Measurements from ENCODE around the gene FPR3. TPM values are rescaled to one million over a fixed set of nuclear protein-coding genes. Genes with fewer than 3 reads are reported as not detected.

Gene FPR3, protein sequence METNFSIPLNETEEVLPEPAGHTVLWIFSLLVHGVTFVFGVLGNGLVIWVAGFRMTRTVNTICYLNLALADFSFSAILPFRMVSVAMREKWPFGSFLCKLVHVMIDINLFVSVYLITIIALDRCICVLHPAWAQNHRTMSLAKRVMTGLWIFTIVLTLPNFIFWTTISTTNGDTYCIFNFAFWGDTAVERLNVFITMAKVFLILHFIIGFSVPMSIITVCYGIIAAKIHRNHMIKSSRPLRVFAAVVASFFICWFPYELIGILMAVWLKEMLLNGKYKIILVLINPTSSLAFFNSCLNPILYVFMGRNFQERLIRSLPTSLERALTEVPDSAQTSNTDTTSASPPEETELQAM
- total RNA-seq (2014; rRNA removed; shearing (Covaris generic)) = not detected in 2 replicates
- not detected in 2 replicates for total RNA-seq (2022)
- Bru-seq, nascent RNA = not detected
- BruChase-seq, experiment 1, labeled RNA remaining after a 6-hour chase = not detected
- not detected for BruChase-seq, experiment 2, labeled RNA remaining after a 2-hour chase
- long read RNA-seq = 0 reads

GRCh38 chr19:51794885-51795490 lies at the start of gene FPR3:
TSS of gene FPR3 (plus strand) at chr19:51795157. CDS start at chr19:51823749, 28,592 bp downstream.
- CTCF ChIA-PET (ENCODE audit: unreplicated experiment) = no interaction called here

DNA sequence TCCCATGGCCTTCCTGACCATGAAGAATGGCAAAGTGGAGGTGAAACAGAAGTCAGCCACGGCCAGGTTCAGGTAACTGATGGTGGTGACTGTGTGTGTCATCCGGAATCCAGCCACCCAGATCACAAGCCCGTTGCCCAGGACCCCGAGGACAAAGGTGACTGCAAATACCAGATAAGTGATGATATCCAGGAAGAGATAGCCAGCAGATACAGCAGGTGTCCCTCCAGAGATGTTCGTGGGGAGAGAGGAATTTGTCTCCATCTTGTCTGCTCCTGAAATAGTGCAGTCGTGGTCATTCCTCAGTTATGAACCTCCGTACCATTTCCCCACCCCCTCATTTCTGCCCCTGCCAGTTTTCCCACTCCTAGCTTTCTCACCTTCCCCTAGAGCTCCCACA lies 48.2 kb upstream of the FPR3 start:
- H3K9me3 ChIP-seq (ENCODE audit: low read length) = no peaks in the 10 kb centered on the region
- H2AFZ ChIP-seq (ENCODE audit: low read length) = no peak overlapping the region
- POLR2A ChIA-PET = no interaction called here
- CTCF ChIA-PET (ENCODE audit: unreplicated experiment) = no interaction called here
- DNase-seq (ENCODE audit: low spot score) = no peak
- no peaks in the 10 kb centered on the region for H3K36me3 ChIP-seq (ENCODE audit: insufficient read depth, low read length)
- no peak overlapping the region for H3K4me3 ChIP-seq (ENCODE audit: low read depth, low read length, poor library complexity, severe bottlenecking)
- H3K4me1 ChIP-seq (ENCODE audit: insufficient read depth, low read length, poor library complexity, severe bottlenecking) = peaks cover 7% of the 10 kb centered on the region
- BruUV-seq (replicated peaks) = no TSS peak
- TF ChIP-seq EZH2phosphoT487 (IDR thresholded peaks at IDR 0.05; ENCODE audit: borderline replicate concordance, low read depth, low read length) (no peak), CTCF (conservative IDR thresholded peaks at IDR 0.05; ENCODE audit: low read length) (no peak)
- intact Hi-C loops (cut with micrococcal nuclease; ENCODE audit: unreplicated experiment) = no loop called here
- H4K20me1 ChIP-seq (ENCODE audit: insufficient read depth, low read length) = no peaks in the 10 kb centered on the region
- no peak overlapping the region for H3K27ac ChIP-seq (ENCODE audit: low read depth, low read length, poor library complexity, severe bottlenecking)
- H3K9me2 ChIP-seq (ENCODE audit: insufficient read depth, low read length) = no peaks in the 10 kb centered on the region
- H3K79me2 ChIP-seq (ENCODE audit: insufficient read depth, low read depth, low read length) = no peaks in the 10 kb centered on the region
- H3K4me2 ChIP-seq (ENCODE audit: low read length) = no peak overlapping the region

More at GRCh38 chr19:51794885-51795490, at the start of gene FPR3:
- intact Hi-C loops (cut with micrococcal nuclease; ENCODE audit: unreplicated experiment) = no loop called here
- Histone ChIP-seq H3K36me3 (ENCODE audit: insufficient read depth, low read length) (no peaks in the 10 kb centered on the region), H3K4me3 (ENCODE audit: low read depth, low read length, poor library complexity, severe bottlenecking) (no peak within 1 kb of the TSS), H3K79me2 (ENCODE audit: insufficient read depth, low read depth, low read length) (no peaks in the 10 kb centered on the region), H3K9me3 (ENCODE audit: low read length) (no peaks in the 10 kb centered on the region), H3K9me2 (ENCODE audit: insufficient read depth, low read length) (no peaks in the 10 kb centered on the region), H3K4me2 (ENCODE audit: low read length) (no peak within 1 kb of the TSS), H4K20me1 (ENCODE audit: insufficient read depth, low read length) (no peaks in the 10 kb centered on the region), H3K4me1 (ENCODE audit: insufficient read depth, low read length, poor library complexity, severe bottlenecking) (no peaks in the 10 kb centered on the region), H2AFZ (ENCODE audit: low read length) (no peak within 1 kb of the TSS), H3K27ac (ENCODE audit: low read depth, low read length, poor library complexity, severe bottlenecking) (no peak within 1 kb of the TSS)
- no peak for DNase-seq (ENCODE audit: low spot score)
- POLR2A ChIA-PET = no interaction called here
- TF ChIP-seq EZH2phosphoT487 (IDR thresholded peaks at IDR 0.05; ENCODE audit: borderline replicate concordance, low read depth, low read length) (no peak), CTCF (conservative IDR thresholded peaks at IDR 0.05; ENCODE audit: low read length) (no peak)
- BruUV-seq (replicated peaks) = no TSS peak

DNA sequence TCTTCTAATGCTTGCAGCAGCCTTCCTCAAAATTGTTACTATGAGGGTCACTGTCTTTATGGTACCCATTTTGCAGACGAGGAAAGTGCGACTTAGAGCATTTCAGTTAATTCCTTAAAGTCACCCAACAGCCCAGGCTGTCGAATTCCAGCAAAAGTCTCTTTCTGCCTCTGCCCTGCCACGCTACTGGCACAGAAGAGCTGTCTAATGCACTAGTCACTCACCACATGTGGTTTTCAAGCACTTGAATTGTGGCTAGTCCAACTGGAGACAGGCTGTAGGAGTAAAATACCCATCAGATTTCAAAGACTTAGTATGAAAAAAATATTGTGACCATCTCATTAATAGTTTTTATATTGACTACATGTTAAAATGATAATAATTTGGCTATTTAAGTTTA lies 45.0 kb upstream of the FPR3 start:
- H4K20me1 ChIP-seq (ENCODE audit: insufficient read depth, low read length) = no peaks in the 10 kb centered on the region
- H3K9me3 ChIP-seq (ENCODE audit: low read length) = no peaks in the 10 kb centered on the region
- H3K36me3 ChIP-seq (ENCODE audit: insufficient read depth, low read length) = no peaks in the 10 kb centered on the region
- CTCF ChIA-PET (ENCODE audit: unreplicated experiment) = no interaction called here
- H3K4me1 ChIP-seq (ENCODE audit: insufficient read depth, low read length, poor library complexity, severe bottlenecking) = peaks cover 15% of the 10 kb centered on the region
- no peak for TF ChIP-seq CTCF (conservative IDR thresholded peaks at IDR 0.05; ENCODE audit: low read length)
- no peak for TF ChIP-seq EZH2phosphoT487 (IDR thresholded peaks at IDR 0.05; ENCODE audit: borderline replicate concordance, low read depth, low read length)
- H3K4me2 ChIP-seq (ENCODE audit: low read length) = no peak overlapping the region
- no peak overlapping the region for H3K27ac ChIP-seq (ENCODE audit: low read depth, low read length, poor library complexity, severe bottlenecking)
- no TSS peak for BruUV-seq (replicated peaks)
- DNase-seq (ENCODE audit: low spot score) = no peak
- H3K4me3 ChIP-seq (ENCODE audit: low read depth, low read length, poor library complexity, severe bottlenecking) = no peak overlapping the region
- no peaks in the 10 kb centered on the region for H3K79me2 ChIP-seq (ENCODE audit: insufficient read depth, low read depth, low read length)
- H2AFZ ChIP-seq (ENCODE audit: low read length) = no peak overlapping the region
- POLR2A ChIA-PET = no interaction called here
- intact Hi-C loops (cut with micrococcal nuclease; ENCODE audit: unreplicated experiment) = no loop called here
- H3K9me2 ChIP-seq (ENCODE audit: insufficient read depth, low read length) = no peaks in the 10 kb centered on the region

All from OCI-LY7 (cell line).